PFSK-1 (cell line): ENCODE data around the gene C1QTNF2.

Experiments used
- FOXP2 ChIP-seq: optimal IDR thresholded peaks from 2 replicates; pipeline ENCODE3; 2011; ENCODE audit warnings: borderline replicate concordance, control low read depth, inconsistent platforms; ENCODE audit not compliant: insufficient read depth; ENCODE audit errors: extremely low read length, extremely low read depth
- POLR2AphosphoS5 ChIP-seq: IDR thresholded peaks from 2 replicates; pipeline ENCODE4 v1.6.1; 2012; ENCODE audit warnings: low read depth, mild to moderate bottlenecking, control low read depth, low read length, moderate library complexity

DNA sequence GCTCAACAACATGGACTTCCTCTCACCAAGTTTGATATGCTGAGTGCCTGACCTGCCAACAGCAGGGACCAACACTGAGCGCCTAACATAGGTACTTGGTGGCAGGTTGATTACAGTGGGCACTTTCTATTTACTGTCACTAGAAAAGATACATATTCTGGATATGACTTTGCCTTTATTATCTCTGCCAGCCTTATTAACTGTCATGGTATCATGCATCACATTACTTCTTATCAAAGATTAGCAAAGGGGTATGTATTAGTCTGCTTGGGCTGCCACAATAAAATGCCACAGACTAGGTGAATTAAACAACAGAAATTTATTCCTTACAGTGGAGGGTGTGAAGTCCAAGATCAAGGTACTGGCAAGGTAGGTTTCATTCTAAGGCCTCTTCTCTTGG lies 14.3 kb upstream of the C1QTNF2 start:
- TF ChIP-seq FOXP2 = no peak
- TF ChIP-seq POLR2AphosphoS5 = no peak
